IPS-18a (cell line): Measurements from ENCODE around the gene KCNE4.
"Not testable (repeated sequence)": the region's sequence is repeated elsewhere in the genome, so short reads cannot be mapped to it uniquely, and the experiment has no call there.

Source experiments
- H3K27ac ChIP-seq: one replicate; pipeline ENCODE4 v1.5.1; 2013; ENCODE audit warnings: low read length
- H3K27me3 ChIP-seq: one replicate; pipeline ENCODE4 v1.6.1; 2013; ENCODE audit warnings: mild to moderate bottlenecking, low read length; ENCODE audit not compliant: control insufficient read depth, insufficient read depth
- H3K36me3 ChIP-seq: one replicate; pipeline ENCODE4 v1.6.1; 2013; ENCODE audit warnings: low read depth, low read length; ENCODE audit not compliant: control insufficient read depth
- H3K4me1 ChIP-seq: one replicate; pipeline ENCODE4 v1.6.1; 2013; ENCODE audit warnings: low read depth, low read length; ENCODE audit not compliant: control insufficient read depth
- H3K4me3 ChIP-seq: one replicate; pipeline ENCODE4 v1.5.1; 2013; ENCODE audit warnings: low read length
- H3K9ac ChIP-seq: one replicate; pipeline ENCODE4 v1.6.1; 2013; ENCODE audit warnings: mild to moderate bottlenecking, low read length, moderate library complexity
- H3K9me3 ChIP-seq: one replicate; pipeline ENCODE4 v1.6.1; 2013; ENCODE audit warnings: low read depth, low read length; ENCODE audit not compliant: control insufficient read depth

KCNE4 gene

DNA sequence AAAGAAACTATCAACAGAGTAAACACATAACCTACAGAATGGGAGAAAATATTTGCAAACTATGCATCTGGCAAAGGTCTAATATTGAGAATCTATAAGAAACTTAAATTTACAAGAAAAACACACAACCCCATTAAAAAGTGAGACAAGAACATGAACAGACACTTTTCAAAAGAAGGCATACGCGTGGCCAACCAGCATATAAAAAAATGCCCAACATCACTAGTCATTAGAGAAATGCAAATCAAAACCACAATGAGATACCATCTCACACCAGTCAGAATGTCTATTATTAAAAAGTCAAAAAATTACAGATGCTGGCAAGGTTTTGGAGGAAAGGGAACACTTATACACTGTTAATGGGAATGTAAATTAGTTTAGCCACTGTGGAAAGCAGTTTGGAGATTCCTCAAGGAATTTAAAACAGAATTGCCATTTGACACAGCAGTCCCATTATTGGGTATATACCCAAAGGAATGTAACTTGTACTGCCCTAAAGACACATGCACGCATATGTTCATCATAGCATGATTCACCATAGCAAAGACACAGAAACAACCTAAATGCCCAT lies 28.9 kb downstream of the KCNE4 start:
- H3K27me3 ChIP-seq, H3K9ac ChIP-seq, H3K27ac ChIP-seq, H3K4me3 ChIP-seq, H3K36me3 ChIP-seq, H3K9me3 ChIP-seq, H3K4me1 ChIP-seq: not testable (repeated sequence)

DNA sequence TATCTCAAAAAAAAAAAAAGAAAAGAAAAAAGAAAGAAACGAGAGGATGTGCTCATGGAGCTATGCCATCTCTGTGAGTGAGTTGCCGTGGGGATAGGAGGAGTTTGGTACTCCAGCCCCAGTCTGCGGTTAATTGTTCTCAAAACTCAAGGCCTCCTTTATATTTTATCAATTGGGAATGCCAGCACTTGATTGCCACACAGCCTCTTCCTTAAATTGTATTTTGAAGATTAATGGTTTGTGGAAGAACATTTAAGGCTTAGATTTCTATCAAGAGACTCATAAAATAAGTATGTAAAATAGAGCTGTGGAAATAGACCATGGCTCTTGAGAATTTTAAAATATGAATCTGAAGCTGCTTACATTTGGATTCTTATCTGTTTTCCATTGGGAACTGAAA lies 29.8 kb downstream of the KCNE4 start:
- Histone ChIP-seq H3K9ac (no peak overlapping the region), H3K27me3 (no peaks in the 10 kb centered on the region), H3K36me3 (no peaks in the 10 kb centered on the region), H3K9me3 (no peaks in the 10 kb centered on the region), H3K27ac (no peak overlapping the region), H3K4me1 (no peaks in the 10 kb centered on the region), H3K4me3 (no peak overlapping the region)

DNA sequence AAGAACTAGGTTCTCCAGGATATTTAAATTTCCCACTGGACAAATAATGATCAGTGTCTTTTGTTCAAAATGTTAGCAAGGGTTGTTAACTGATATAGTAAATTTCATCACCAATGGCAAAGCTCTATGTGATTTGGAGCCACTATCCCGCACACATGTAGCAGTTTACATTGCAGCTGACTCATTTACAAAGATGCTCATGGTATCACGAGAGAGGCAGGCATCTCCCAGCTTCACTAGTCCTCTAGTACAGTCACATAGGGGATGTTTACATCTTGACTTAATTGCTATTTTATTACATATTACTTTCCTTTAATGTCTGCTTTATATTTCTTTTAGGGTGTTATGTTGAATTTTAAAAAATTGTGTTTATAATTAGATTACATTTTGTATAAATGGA lies 30.7 kb downstream of the KCNE4 start:
- no peaks in the 10 kb centered on the region for H3K36me3 ChIP-seq
- no peaks in the 10 kb centered on the region for H3K9me3 ChIP-seq
- no peaks in the 10 kb centered on the region for H3K4me1 ChIP-seq
- H3K27me3 ChIP-seq = no peaks in the 10 kb centered on the region
- no peak overlapping the region for H3K9ac ChIP-seq
- no peak overlapping the region for H3K27ac ChIP-seq
- H3K4me3 ChIP-seq = no peak overlapping the region

DNA sequence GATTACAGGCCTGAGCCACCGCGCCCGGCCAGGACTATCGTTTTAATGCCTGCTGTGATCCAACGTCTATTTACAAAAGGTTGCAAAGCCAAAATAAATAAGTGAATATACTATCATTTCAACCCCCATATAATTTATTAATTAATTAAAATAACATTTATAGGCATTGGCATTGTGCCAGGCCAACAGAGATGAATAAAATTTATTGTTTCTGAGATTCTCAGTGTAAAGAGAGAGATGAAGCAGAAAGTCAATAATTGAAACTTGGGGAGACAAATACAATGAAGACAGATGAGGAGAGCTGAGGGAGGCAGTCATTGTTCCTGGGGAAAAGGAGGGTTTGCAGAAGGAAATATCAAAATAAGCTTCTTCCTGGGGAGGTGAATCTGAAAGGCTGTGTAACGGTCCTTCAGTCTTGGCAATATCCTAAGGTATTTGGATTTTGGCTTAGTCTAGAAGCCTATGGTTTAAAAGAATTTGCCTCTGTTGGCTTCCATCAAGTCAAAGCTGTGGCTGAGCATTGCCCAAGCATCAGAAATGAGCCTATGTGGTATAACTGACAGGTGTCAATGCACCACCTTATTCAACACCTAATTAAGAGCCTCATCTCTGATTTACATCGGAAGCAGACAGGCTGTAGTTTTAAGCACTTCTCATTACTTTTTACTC lies 31.5 kb downstream of the KCNE4 start:
- Histone ChIP-seq H3K9ac (no peak overlapping the region), H3K9me3 (no peaks in the 10 kb centered on the region), H3K36me3 (no peaks in the 10 kb centered on the region), H3K27ac (no peak overlapping the region), H3K4me3 (no peak overlapping the region), H3K27me3 (no peaks in the 10 kb centered on the region), H3K4me1 (no peaks in the 10 kb centered on the region)

DNA sequence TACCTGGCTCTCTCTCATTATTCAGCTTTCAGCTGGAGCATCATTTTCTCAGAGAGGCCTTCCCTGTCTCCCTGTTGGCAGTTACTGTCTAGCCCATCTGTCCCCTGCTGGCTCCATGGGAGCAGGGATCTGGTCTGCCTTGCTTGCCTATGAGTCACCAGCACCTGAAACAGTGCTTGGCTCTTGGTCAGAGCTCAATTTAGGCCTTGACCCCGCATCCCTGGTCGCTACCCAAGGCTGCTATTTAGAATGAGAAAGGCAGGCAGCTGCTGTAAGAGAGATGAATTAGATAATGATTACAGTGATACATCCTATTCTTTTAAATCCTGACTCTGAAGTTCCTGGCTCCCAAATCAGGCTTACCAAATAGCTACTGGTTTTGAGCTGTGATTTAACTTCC lies 32.9 kb downstream of the KCNE4 start:
- H3K4me1 ChIP-seq = no peaks in the 10 kb centered on the region
- no peak overlapping the region for H3K4me3 ChIP-seq
- no peak overlapping the region for H3K27ac ChIP-seq
- no peaks in the 10 kb centered on the region for H3K9me3 ChIP-seq
- H3K36me3 ChIP-seq = no peaks in the 10 kb centered on the region
- no peaks in the 10 kb centered on the region for H3K27me3 ChIP-seq
- H3K9ac ChIP-seq = no peak overlapping the region

- H3K9me3 ChIP-seq = no peaks in the 10 kb centered on the region
- no peaks in the 10 kb centered on the region for H3K4me1 ChIP-seq
Measured at GRCh38 chr2:223086370-223086981, 34.5 kb downstream of the KCNE4 start.

GRCh38 chr2:223087466-223087865 lies 35.5 kb downstream of the KCNE4 start:
- Histone ChIP-seq H3K27me3 (no peaks in the 10 kb centered on the region), H3K4me1 (no peaks in the 10 kb centered on the region), H3K9ac (no peak overlapping the region), H3K9me3 (no peaks in the 10 kb centered on the region), H3K36me3 (no peaks in the 10 kb centered on the region), H3K4me3 (no peak overlapping the region), H3K27ac (no peak overlapping the region)

More at GRCh38 chr2:223086370-223086981, 34.5 kb downstream of the KCNE4 start:
- no peak overlapping the region for H3K27ac ChIP-seq
- H3K4me3 ChIP-seq = no peak overlapping the region
- no peaks in the 10 kb centered on the region for H3K36me3 ChIP-seq
- H3K27me3 ChIP-seq = no peaks in the 10 kb centered on the region
- no peak overlapping the region for H3K9ac ChIP-seq

DNA sequence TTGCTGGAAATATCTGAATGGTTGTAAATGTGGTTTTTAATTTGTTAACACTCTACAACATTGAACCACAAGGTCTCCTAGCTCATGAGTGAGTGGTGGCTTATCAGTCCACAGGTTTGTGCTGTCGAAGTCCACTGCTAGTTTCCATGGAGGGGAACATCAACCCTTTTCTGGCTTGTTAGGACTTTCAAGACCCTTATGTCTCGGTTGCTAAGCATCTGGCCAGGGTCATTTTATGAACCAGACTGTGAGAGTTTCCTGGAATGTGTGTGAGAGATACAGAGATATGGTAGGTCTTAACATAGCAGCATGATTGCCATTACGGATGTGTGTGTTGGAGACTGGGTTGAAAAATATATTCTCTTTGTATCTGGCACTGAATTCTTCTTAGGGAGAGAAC lies 36.9 kb downstream of the KCNE4 start:
- H3K4me3 ChIP-seq = no peak overlapping the region
- H3K9ac ChIP-seq = no peak overlapping the region
- no peaks in the 10 kb centered on the region for H3K27me3 ChIP-seq
- peaks cover 7% of the 10 kb centered on the region for H3K4me1 ChIP-seq
- no peaks in the 10 kb centered on the region for H3K9me3 ChIP-seq
- no peak overlapping the region for H3K27ac ChIP-seq
- H3K36me3 ChIP-seq = no peaks in the 10 kb centered on the region

GRCh38 chr2:223090039-223090438 lies 38.0 kb downstream of the KCNE4 start:
- no peaks in the 10 kb centered on the region for H3K27me3 ChIP-seq
- no peak overlapping the region for H3K27ac ChIP-seq
- no peaks in the 10 kb centered on the region for H3K36me3 ChIP-seq

GRCh38 chr2:223090540-223091235 lies 38.7 kb downstream of the KCNE4 start:
- no peaks in the 10 kb centered on the region for H3K27me3 ChIP-seq
- peaks cover 7% of the 10 kb centered on the region for H3K4me1 ChIP-seq
- H3K4me3 ChIP-seq = no peak overlapping the region
- no peaks in the 10 kb centered on the region for H3K9me3 ChIP-seq
- no peak overlapping the region for H3K9ac ChIP-seq
- H3K27ac ChIP-seq = no peak overlapping the region
- no peaks in the 10 kb centered on the region for H3K36me3 ChIP-seq

More at GRCh38 chr2:223090039-223090438, 38.0 kb downstream of the KCNE4 start:
- Histone ChIP-seq H3K4me1 (peaks cover 7% of the 10 kb centered on the region), H3K9me3 (no peaks in the 10 kb centered on the region), H3K4me3 (no peak overlapping the region), H3K9ac (no peak overlapping the region)

DNA sequence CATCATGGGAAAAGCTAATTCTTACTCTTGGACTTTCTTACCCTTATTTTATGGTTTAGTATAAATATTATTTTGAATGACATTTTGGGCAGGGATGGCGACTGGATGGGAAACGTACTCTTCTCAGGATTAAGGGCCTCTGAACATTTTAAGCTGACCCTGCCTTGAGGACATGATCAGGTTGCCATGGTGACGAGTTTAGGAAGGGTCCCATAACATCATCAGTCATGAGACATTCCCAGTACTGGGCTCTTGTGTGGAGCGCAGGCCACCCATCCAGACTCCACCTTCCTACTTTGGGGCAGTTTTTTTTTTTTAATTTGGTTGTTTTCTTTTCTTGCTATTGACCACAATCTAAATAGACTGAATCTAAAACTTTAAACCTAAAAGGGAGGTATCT lies 40.7 kb downstream of the KCNE4 start:
- H3K9ac ChIP-seq = no peak overlapping the region
- H3K36me3 ChIP-seq = no peaks in the 10 kb centered on the region
- no peak overlapping the region for H3K4me3 ChIP-seq
- peaks cover 7% of the 10 kb centered on the region for H3K4me1 ChIP-seq
- H3K27ac ChIP-seq = no peak overlapping the region
- H3K9me3 ChIP-seq = no peaks in the 10 kb centered on the region
- H3K27me3 ChIP-seq = no peaks in the 10 kb centered on the region
